Astrocyte of the spinal cord (primary cell): ENCODE results near the gene TICAM2.
"Not testable (repeated sequence)": the region's sequence is repeated elsewhere in the genome, so short reads cannot be mapped to it uniquely, and the experiment has no call there.

Source experiments
- DNase-seq: peaks from one replicate; pipeline ENCODE4 v3.0.0; 2011; ENCODE audit warnings: low read depth, low spot score
- H3K4me3 ChIP-seq: 2 replicates; pipeline ENCODE4 v1.5.1; 2011; ENCODE audit warnings: low read depth, mild to moderate bottlenecking, low read length, moderate library complexity
- CTCF ChIP-seq: IDR thresholded peaks from 2 replicates; pipeline ENCODE4 v1.5.1; 2012; ENCODE audit warnings: low read depth, mild to moderate bottlenecking, low read length, inconsistent platforms
- in situ Hi-C: cut with HindIII; loops from 2 replicates; pipeline ENCODE4 v1.10.0; 2017; ENCODE audit warnings: low sequenced_read_pairs

Gene TICAM2, protein sequence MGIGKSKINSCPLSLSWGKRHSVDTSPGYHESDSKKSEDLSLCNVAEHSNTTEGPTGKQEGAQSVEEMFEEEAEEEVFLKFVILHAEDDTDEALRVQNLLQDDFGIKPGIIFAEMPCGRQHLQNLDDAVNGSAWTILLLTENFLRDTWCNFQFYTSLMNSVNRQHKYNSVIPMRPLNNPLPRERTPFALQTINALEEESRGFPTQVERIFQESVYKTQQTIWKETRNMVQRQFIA

DNA sequence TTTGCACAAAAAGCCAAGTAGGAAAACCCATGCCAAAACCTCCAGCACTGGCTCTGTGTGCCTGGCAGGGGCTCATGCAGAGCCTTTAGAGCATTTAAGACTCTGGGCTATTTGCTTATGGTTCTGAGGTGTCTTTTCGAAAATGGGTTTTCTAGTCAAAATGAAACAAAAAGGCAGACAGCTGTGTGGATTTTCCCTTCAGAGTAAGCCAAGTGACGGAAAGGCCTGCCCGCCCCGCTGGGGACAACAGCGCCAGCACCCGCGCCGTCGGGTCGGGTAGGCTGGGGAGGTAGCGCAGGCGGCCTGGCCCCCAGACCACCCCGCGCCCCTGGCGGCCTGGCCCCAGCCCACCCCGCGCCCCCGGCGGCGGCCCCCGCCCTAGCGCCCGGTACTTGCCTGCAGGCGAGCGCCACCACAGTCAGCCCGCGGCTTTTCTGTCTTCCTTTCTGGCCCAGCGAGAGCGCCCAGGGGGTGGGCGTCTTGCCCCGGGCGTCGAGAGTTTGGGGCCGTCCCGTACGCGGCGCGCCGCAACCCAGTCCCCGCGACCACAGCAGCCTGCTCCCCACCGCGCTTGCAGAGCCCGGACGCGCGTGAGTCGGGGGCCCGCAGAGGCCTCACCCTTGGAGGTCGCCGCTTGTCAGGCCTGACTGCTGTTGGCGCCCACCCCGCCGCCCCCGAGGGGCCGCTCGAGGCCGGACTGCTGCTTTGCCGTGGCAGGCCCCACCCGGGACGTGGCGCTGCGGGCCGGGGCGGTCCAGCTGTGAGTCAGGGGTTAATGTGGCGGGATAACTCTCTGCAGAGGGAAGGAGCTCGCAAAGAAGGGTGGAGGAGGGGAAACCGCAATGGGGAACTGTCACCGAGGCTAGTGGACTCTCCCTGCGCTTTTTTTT is at the start of gene TICAM2:
Gene TICAM2, minus strand, starts transcription at position 779 of the 890 bp plus-strand sequence. CDS start 21,223 bp downstream, outside the sequence.
- in situ Hi-C loops, result no loop called here
- peak; percentile 74 for DNase-seq

GRCh38 chr5:115649541-115649940 is 47.3 kb upstream of the TICAM2 start:
- H3K4me3 ChIP-seq, result no peak overlapping the region
- no peak for TF ChIP-seq CTCF
- no peak for DNase-seq
- in situ Hi-C loops, result no loop called here

More for the DNA sequence above, at the start of gene TICAM2:
- H3K4me3 ChIP-seq, result peak within 1 kb of the TSS; percentile 76
- peak; percentile 25 for TF ChIP-seq CTCF

GRCh38 chr5:115648056-115648455 is 45.8 kb upstream of the TICAM2 start:
- H3K4me3 ChIP-seq, result no peak overlapping the region
- TF ChIP-seq CTCF, result no peak
- in situ Hi-C loops, result no loop called here
- no peak for DNase-seq

DNA sequence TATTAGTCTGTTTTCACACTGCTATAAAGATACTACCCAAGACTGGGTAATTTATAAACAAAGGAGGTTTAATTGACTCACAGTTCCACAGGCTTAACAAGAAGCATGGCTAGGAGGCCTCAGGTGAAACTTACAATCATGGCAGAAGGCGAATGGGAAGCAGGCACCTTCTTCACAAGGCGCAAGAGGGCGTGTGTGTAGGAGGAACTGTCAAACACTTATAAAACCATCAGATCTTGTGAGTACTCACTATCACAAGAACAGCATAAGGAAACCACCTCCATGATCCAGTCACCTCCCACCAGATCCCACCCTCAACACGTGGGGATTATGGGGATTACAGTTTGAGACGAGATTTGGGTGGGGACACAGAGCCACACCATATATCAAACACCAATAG is 43.1 kb upstream of the TICAM2 start:
- in situ Hi-C loops, H3K4me3 ChIP-seq, DNase-seq: not testable (repeated sequence)

DNA sequence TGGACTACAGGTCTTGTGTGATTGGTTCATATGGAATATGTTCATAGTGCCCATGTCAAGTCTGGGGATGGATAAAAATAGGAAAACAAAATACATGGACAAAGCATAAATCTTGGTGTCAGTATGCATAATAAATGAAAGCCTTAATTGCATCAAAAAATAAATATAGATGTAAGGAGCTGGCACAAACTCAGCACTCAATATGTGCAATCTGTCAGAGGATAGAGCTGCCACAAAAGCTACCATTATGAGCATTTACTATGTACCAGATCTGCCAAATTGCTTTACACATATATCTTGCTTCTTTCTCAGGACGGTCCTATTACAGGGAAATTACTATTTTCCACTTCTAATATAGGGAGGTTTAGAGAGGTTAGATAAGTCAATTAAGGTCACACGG is 41.8 kb upstream of the TICAM2 start:
- in situ Hi-C loops, result no loop called here
- no peak for TF ChIP-seq CTCF
- no peak overlapping the region for H3K4me3 ChIP-seq
- DNase-seq, result no peak

DNA sequence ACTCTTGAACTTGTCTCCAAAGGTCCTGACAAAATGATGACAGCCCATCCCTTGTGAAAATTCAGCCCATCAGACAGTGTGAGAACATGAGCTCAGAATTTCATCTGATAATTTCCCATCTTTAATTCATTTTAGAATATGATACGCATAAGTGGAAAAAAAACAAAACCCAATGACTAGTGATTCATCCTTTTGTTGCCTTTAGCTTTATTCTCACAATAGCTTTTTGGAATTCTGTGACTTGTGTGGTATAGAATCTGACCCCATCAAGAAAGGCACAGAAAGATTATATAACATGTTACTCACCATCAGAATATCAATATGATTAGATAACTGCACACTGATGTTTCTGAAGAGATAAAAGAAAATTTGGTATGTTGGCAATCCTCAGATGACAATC is 39.7 kb upstream of the TICAM2 start:
- no peak for TF ChIP-seq CTCF
- DNase-seq, result peak; percentile 27
- in situ Hi-C loops, result no loop called here
- H3K4me3 ChIP-seq, result no peak overlapping the region

DNA sequence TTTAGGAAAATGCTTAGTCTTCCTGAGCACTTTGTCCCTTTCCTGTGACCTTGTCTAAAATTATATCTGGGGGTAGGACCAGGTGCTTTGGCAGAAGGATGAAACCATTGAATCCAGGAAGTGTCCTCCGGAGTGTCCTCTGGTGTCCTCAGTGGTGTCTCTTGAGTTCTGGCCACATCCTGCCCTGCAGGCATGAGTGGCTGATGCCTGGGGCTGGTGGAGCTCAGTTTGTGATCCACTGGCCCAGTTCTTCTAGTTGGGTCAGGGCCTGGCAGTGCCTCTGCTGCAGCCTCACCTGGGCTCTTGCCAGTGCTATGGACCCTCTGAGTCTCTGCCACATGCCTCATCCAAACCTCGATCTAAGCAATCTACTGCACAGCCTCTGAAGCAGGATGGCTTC is 38.0 kb upstream of the TICAM2 start:
- DNase-seq, result no peak
- no peak for TF ChIP-seq CTCF
- no peak overlapping the region for H3K4me3 ChIP-seq
- in situ Hi-C loops, result no loop called here
